Erythroblast (primary cell): ENCODE results near the gene ENOX1.

ENCODE experiments used
- GATA1 ChIP-seq: IDR thresholded peaks from 2 replicates; pipeline ENCODE4 v1.6.1; 2011; ENCODE audit warnings: low read depth, mild to moderate bottlenecking, control low read depth, low read length, moderate library complexity
- POLR2A ChIP-seq: IDR thresholded peaks from 2 replicates; pipeline ENCODE4 v1.6.1; 2011; ENCODE audit warnings: mild to moderate bottlenecking, low read length

DNA sequence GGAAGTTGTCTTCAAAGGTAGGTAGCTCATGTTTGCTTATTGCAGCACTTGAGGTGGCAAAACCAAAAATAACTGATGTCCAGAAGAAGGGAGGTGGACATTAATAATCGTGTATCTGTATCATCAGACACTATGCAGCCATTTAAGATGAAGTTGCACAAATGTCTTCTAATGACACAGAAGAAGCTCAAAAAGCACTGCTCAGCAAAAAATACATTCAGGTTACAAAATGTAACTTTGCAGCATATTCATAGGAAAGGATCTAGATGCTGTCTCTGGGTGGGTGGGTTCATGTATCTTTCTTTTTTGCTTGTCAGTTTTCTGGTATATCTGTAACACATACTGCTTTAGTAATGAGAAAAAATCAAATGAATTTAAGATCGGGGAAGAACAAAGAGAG, 515.6 kb downstream of the ENOX1 start:
- TF ChIP-seq POLR2A, result no peak
- no peak for TF ChIP-seq GATA1
